Placental epithelial cell (primary cell): ENCODE data around the gene ILK. TPM values are rescaled to one million over a fixed set of nuclear protein-coding genes. Genes with fewer than 3 reads are reported as not detected.

ENCODE experiments used
- total RNA-seq: library from RNA; depleted of rRNA; stranded (reverse); fragments of >200 nt; gene quantifications from 2 replicates; pipeline ENCODE4 v1.2.3, GENCODE V29; 2012

The ILK gene
- total RNA-seq, result 124 and 169 TPM in 2 replicates

GRCh38 chr11:6603287-6604080 is at the start of gene ILK, which contains the start of gene RRP8:
ILK (plus strand) TSS chr11:6603774; CDS start chr11:6604272, 498 bp downstream.
RRP8 (minus strand) TSS chr11:6603616; CDS start chr11:6603502, 114 bp downstream.

GRCh38 chr11:6612213-6613041 is 8.9 kb downstream of the ILK start, which contains the start of gene TAF10:
TAF10 (minus strand) TSS chr11:6612216; CDS start chr11:6612189, 27 bp downstream.

GRCh38 chr11:6619004-6619745 is 15.6 kb downstream of the ILK start, which contains the start of gene TPP1:
TPP1 (minus strand) TSS chr11:6619422; CDS start chr11:6619400, 22 bp downstream.

GRCh38 chr11:6655790-6656583 is 52.4 kb downstream of the ILK start, which contains the start of gene DCHS1:
DCHS1 (minus strand) TSS chr11:6655809; CDS start chr11:6641613, 14,196 bp downstream.

Other genes with a start within 250 kb of the ILK start
- 39.7 and 60.2 TPM in 2 replicates for gene SMPD1, start 213.3 kb upstream of the ILK start, total RNA-seq
- gene APBB1, start 184.7 kb upstream of the ILK start, total RNA-seq, result 42.0 and 44.8 TPM in 2 replicates
- gene HPX, start 162.8 kb upstream of the ILK start, total RNA-seq, result 0.87 and 2.4 TPM in 2 replicates
- gene TRIM3, start 129.8 kb upstream of the ILK start, total RNA-seq, result 13.6 and 23.2 TPM in 2 replicates
- gene ARFIP2, start 122.4 kb upstream of the ILK start, total RNA-seq, result 69.5 and 102 TPM in 2 replicates
- gene TIMM10B, start 122.3 kb upstream of the ILK start, total RNA-seq, result 26.3 and 30.3 TPM in 2 replicates
- 5.4 and 6.7 TPM in 2 replicates for gene DNHD1, start 106.5 kb upstream of the ILK start, total RNA-seq
- gene RRP8, start 158 bp upstream of the ILK start, total RNA-seq, result 7.5 and 10.4 TPM in 2 replicates
- 23.6 and 35.0 TPM in 2 replicates for gene TAF10, start 8.4 kb downstream of the ILK start, total RNA-seq
- gene TPP1, start 15.6 kb downstream of the ILK start, total RNA-seq, result 40.0 and 51.0 TPM in 2 replicates
- 0.33 and 8.2 TPM in 2 replicates for gene DCHS1, start 52.0 kb downstream of the ILK start, total RNA-seq
- gene MRPL17, start 79.6 kb downstream of the ILK start, total RNA-seq, result 36.5 and 37.7 TPM in 2 replicates
- 0.11 and 0.39 TPM in 2 replicates for gene OR2AG2, start 168.2 kb downstream of the ILK start, total RNA-seq
- not detected in 2 replicates for gene OR2AG1, start 179.2 kb downstream of the ILK start, total RNA-seq
- 0.11 and 0.39 TPM in 2 replicates for gene OR6A2, start 195.9 kb downstream of the ILK start, total RNA-seq
- gene OR10A5, start 241.9 kb downstream of the ILK start, total RNA-seq, result not detected in 2 replicates